A673 (cell line): ENCODE results near the gene SNX30.

Experiments
- EZH2 ChIP-seq: fragments of 200-600 bp; sonication (generic); IDR thresholded peaks from 2 replicates; pipeline ENCODE4 v1.6.1; 2017; ENCODE audit warnings: borderline replicate concordance, low read depth, mild to moderate bottlenecking, mixed read lengths, antibody characterized with exemption, low read length; ENCODE audit not compliant: poor library complexity, severe bottlenecking
- TF ChIP-seq, protein P1 (sequence below): fragments of 300-800, 200-600 bp; sonication (generic); conservative IDR thresholded peaks from 2 replicates; pipeline ENCODE4 v1.5.1; 2017; ENCODE audit warnings: low read depth, mild to moderate bottlenecking, antibody characterized with exemption, low read length, moderate library complexity, mixed read lengths

DNA sequence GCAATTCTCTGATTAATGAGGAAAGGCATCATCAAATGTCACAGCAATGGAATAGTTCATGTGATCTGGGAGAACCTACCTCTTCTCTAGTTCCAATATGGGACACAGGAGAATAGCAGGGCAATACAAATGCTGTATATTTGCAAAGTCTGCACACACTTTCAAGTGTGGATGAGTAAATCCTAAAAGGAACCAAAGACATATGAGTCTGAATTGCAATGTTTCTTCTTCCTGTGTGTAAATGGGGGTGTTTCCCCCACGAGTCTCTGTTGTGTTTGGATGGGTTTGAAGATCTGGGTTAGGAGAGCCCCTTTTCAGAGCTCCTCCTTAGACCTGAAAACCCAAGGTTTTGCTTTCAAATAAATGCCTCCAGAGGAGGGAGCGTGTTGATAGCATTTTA, 113.2 kb downstream of the SNX30 start:
- TF ChIP-seq, protein P1, sequence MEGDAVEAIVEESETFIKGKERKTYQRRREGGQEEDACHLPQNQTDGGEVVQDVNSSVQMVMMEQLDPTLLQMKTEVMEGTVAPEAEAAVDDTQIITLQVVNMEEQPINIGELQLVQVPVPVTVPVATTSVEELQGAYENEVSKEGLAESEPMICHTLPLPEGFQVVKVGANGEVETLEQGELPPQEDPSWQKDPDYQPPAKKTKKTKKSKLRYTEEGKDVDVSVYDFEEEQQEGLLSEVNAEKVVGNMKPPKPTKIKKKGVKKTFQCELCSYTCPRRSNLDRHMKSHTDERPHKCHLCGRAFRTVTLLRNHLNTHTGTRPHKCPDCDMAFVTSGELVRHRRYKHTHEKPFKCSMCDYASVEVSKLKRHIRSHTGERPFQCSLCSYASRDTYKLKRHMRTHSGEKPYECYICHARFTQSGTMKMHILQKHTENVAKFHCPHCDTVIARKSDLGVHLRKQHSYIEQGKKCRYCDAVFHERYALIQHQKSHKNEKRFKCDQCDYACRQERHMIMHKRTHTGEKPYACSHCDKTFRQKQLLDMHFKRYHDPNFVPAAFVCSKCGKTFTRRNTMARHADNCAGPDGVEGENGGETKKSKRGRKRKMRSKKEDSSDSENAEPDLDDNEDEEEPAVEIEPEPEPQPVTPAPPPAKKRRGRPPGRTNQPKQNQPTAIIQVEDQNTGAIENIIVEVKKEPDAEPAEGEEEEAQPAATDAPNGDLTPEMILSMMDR = no peak
- TF ChIP-seq EZH2 = no peak
